ENCODE data around the gene CNGA4.
"Not testable (repeated sequence)": the region's sequence is repeated elsewhere in the genome, so short reads cannot be mapped to it uniquely, and the experiment has no call there.

The CNGA4 gene

GRCh38 chr11:6228520-6228919 is 10.4 kb upstream of the CNGA4 start:
- DNase-seq = no peak

GRCh38 chr11:6229911-6230310 is 9.0 kb upstream of the CNGA4 start:
- DNase-seq = no peak

GRCh38 chr11:6232899-6233298 is 6.0 kb upstream of the CNGA4 start:
- no peak for DNase-seq

GRCh38 chr11:6233984-6234386 is 4.9 kb upstream of the CNGA4 start:
- no peak for DNase-seq

GRCh38 chr11:6234387-6235107 is 4.3 kb upstream of the CNGA4 start, which contains the start of gene FHIP1B:
TSS of gene FHIP1B (minus strand) at chr11:6234636. CDS start at chr11:6224516, 10,120 bp downstream.
- DNase-seq = peak; percentile 100

GRCh38 chr11:6237266-6237665 is 1.6 kb upstream of the CNGA4 start:
- DNase-seq = no peak

GRCh38 chr11:6237761-6238302 is 1.1 kb upstream of the CNGA4 start:
- DNase-seq = no peak

- DNase-seq = no peak
Observed at GRCh38 chr11:6240139-6240538, 1.2 kb downstream of the CNGA4 start.

GRCh38 chr11:6240781-6241180 is 1.9 kb downstream of the CNGA4 start:
- no peak for DNase-seq

- no peak for DNase-seq
Observed at GRCh38 chr11:6241316-6241715, 2.4 kb downstream of the CNGA4 start.

- DNase-seq = no peak
Observed at GRCh38 chr11:6245536-6245935, 6.6 kb downstream of the CNGA4 start.

- no peak for DNase-seq
Observed at GRCh38 chr11:6248248-6248647, 9.4 kb downstream of the CNGA4 start.

- DNase-seq = not testable (repeated sequence)
Observed at GRCh38 chr11:6248897-6249296, 10.0 kb downstream of the CNGA4 start.

- no peak for DNase-seq
Observed at GRCh38 chr11:6249770-6250555, 11.1 kb downstream of the CNGA4 start.

GRCh38 chr11:6251120-6251733 is 12.3 kb downstream of the CNGA4 start:
- DNase-seq = peak; percentile 23

- no peak for DNase-seq
Observed at GRCh38 chr11:6251990-6252473, 13.1 kb downstream of the CNGA4 start.

- DNase-seq = no peak
Observed at GRCh38 chr11:6253197-6253596, 14.3 kb downstream of the CNGA4 start.

- DNase-seq = no peak
Observed at GRCh38 chr11:6258141-6258540, 19.3 kb downstream of the CNGA4 start.

GRCh38 chr11:6258571-6259081 is 19.7 kb downstream of the CNGA4 start:
- no peak for DNase-seq

GRCh38 chr11:6260207-6260726 is 21.4 kb downstream of the CNGA4 start:
- DNase-seq = no peak

GRCh38 chr11:6263662-6264061 is 24.8 kb downstream of the CNGA4 start:
- no peak for DNase-seq

GRCh38 chr11:6268820-6269219 is 29.9 kb downstream of the CNGA4 start:
- no peak for DNase-seq

GRCh38 chr11:6269994-6270393 is 31.1 kb downstream of the CNGA4 start:
- no peak for DNase-seq

Measured in activated effector memory CD4-positive, alpha-beta T cell treated with Interleukin-2 at 50 U/mL for 16 hours (primary cell).